HL-60/S4 (cell line): Measurements from ENCODE around the gene ATRN.

Experiments used
- in situ Hi-C: fragments of 300-500 bp; cut with MboI; formaldehyde crosslinking; loops from 2 replicates; pipeline ENCODE4 v1.14.3; 2022; ENCODE audit warnings: low sequenced_read_pairs

Gene ATRN

DNA sequence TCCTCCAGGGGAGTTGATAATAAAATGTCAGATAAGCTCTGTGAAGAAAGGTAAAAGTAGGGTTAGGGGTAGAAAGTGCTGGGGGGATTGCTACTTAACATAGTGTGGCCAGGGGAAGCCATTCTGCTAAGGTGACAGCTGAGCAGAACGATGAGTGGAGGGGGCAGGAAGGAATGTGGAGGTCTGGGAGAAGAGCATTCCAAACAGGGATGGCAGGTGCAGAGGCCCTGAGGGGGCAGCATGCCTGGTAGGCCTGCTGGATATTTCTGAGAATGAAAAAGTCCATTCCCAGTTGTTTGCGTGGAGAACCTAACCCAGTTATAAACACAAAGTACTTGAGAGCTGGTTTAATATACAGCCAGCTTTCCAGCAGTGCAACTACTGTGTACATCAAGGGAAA lies 183.1 kb downstream of the ATRN start:
- in situ Hi-C loops: no loop called here

DNA sequence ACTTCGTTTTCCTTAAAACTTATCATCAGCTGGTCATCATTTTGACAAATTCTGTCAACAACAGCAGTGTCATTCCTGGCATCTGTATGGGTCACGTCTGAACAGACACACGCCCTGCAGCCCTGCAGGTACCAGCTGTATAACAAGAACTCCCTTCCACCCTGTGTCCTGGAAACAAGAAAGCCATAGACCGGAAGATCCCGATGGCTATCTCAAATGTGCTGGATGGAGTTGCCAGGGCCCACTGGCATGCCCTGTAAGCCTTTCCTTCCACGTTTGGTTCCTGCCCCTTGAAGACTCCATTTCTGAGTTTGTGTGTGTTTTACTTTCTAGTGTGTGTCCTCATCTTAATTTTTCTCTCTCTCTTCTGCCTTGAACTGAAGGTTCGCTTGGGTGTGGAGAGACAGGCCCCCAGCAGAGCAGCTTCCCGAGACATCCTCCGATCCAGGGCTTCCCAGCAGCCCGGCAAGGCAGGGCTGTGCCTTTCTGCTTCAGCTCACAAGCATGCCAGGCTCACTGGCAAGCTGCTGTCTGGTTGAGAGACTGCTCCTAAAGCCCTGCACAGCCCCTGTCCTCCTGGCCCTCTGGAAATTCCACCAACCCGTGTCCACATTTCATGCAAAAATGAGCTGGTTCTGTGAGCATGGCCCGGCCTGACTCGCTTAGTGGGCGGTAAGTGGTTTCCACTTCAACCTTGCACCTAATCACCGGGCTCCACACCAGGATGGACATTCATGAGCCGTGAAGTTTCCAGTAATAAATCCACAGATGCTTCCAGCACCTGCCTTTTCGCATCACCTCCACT lies 183.7 kb downstream of the ATRN start:
- in situ Hi-C loops: no loop called here

DNA sequence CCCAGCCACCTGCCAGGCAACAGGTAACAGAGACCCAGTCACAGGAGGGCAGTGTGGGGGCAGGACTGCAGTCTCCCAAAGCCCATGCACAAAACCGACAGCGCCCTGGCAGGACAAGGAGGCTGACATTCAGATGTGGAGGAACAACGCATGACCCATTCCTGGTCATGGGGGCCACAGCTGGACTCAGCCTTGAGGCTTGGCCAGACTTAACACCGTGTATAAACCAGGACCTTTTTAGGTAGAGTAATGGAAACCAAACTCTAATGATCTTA lies 184.2 kb downstream of the ATRN start:
- in situ Hi-C loops: no loop called here

DNA sequence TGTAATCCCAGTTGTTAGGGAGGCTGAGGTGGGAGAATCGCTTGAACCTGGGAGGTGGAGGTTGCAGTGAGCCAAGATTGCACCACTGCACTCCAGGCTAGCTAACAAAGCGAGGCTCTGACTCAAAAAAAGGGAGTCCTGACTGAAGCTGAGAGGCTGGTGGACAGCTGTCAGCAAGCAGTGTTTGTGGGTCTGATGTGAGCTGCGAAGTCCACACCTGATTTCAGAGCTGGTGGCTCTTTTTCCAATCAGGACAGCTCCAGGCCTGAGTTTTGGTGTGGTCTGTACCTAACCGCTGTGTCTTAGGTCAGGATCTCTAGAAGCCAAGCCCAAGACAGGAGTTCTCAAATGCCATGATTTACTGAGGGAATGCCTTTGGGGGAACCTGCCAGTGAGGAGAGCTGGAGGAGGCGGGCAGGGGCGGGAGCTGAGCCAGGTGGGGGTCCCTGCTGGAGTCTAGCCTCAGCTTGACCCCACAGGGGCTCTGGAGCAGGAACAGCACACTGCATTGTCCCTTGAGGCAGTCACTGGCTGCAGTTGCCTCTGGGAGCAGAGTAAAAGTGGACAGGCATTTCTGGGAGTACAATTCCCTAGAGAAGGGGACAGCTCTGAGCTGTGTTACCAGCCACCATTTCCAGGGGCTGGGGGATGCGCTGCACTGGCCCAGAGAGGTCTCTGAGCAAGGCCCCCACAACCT lies 187.3 kb downstream of the ATRN start:
- in situ Hi-C loops: no loop called here

DNA sequence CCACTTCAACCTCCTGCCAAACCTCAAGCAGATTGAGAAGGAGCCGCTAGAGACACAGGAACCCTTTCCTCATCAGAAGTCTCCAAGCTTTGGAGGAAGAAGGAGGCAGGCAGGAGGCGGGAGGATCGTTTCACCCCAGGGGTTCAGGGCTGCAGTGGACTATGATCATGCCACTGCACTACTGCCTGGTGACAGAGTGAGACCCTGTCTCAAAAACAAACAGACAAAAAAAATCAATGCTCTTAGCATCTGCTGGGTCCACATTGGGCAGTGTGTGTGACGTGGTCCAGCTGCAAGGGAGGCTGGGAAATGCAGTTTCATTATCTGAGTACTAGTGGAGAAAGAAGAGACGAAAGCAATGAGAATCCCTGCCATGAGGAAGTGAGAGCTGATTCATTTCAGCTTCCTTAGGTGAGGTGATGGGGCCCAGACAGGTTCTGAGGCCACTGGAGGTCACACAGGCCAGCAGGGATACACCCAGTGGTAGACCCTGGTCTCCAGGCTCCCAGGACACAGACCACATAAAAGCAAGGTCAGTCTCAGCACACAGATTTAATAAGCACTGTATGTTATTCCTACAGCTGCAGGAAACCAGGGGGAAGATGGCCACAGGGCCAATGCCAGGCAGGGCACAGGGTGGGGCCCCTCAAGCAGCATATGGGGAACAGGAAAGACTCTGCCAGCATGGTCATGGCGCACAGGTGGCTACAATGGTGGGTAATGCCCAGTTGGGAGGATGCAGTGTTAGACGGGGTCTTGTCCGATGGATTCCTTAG lies 188.1 kb downstream of the ATRN start:
- in situ Hi-C loops: no loop called here

DNA sequence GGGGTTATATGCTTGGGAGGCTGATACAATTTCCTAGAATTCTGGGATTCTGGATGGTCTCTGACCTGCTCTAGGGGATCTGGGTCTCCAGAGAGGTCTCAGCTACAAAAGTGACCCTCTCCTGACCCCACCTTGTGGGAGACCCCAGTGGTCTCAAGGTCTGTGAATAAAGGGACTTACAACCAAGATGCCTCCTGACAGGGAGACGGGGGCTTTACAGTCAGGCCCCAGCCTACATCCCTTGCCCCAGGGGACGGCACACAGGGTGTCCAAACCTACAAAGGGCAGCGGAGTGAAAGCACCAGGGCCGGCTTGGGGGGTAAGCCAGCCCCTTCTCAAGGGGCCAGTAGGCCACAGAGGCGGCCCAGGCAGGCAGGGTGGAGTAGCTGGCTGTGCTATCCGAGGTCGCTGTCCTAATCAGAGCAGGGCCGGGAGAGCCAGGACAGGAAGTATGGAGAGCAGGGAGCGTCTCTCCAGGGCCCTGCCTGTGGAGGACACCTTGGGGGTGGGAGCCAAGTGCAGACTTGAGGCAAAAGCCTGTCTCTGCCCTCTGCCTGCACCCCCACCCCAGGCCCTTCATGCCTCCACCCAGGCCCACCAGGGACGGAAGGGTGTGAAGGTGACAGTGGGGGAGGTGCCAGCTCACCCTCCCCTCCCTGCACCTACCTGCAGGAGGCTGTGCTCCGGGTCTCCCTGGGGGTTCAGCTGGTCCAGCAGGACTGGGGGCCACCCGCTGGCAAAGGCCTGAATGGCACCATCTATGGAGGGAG lies 188.9 kb downstream of the ATRN start:
- in situ Hi-C loops: no loop called here

DNA sequence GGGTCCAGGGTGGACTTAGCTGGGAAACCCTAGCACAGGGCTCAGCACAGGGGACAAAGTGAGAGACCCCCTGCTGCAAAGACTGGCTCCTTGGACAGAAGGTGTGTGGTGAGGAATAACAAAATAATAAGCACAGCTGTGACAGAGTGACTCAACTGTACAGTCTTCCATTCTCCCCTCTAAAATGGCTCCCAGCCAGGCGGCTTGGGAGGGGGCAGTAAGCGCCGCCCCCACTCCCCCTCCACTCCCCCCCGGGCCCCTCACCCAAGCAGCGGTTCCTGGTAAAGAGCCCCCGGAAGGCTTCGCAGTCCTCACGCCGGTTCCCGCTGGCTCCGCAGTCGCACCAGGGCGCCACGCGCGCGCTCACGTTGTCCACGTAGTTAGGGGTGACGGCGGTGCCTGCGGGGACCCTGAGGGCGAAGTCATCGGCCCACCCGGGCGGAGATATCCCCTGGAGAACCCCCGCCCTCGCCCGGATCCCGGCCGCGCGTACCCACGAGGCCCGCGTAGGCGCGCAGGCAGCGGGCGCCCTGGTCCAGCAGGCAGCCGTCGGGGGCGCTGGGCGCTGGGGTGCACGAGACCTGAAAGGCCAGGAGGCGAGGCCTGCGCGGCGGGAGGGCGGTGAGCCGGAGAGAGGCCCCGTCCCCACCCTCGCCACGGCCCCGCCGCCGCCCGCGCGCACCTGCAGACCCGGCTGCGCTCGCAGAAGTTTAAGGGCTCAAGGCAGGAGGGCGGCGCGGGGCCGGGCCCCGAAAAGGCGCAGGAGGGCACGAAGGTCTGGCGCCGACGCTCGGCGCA lies 189.6 kb downstream of the ATRN start:
- in situ Hi-C loops: no loop called here

DNA sequence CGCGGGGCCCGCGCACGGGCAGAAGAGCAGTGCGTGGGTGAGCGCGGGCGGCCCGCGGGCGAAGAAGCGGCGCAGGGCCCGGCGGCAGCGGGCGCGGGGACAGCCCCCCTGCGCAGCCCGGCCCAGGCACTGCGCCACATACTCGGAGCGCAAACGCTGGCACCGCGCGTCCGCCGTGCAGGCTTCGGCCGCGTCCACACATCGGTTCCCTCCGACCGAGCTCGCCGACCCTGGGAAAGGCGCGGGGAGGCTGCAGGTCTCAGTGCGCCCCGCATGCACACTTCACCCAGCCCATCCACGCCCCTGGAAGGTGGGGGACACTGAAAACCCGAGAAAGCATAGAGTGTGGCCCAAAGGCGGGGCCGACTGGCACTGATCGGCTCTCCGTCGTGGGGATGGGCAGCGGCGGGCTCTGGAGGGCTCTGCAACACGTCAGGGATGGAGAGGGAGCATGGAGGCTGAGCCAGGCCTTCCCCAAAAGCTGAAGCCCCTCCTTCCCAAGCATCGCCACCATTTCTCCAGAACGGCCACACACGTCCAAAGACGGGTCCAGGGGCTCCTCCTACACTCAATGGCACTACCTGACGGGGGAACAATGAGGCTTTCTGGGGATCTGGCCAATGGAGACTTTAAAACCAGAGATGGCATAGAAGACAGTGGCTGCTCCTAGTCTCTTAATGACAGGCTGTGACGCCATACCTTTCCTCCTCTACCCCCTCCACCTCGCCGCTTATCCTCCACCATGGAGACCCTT lies 190.4 kb downstream of the ATRN start:
- in situ Hi-C loops: no loop called here

DNA sequence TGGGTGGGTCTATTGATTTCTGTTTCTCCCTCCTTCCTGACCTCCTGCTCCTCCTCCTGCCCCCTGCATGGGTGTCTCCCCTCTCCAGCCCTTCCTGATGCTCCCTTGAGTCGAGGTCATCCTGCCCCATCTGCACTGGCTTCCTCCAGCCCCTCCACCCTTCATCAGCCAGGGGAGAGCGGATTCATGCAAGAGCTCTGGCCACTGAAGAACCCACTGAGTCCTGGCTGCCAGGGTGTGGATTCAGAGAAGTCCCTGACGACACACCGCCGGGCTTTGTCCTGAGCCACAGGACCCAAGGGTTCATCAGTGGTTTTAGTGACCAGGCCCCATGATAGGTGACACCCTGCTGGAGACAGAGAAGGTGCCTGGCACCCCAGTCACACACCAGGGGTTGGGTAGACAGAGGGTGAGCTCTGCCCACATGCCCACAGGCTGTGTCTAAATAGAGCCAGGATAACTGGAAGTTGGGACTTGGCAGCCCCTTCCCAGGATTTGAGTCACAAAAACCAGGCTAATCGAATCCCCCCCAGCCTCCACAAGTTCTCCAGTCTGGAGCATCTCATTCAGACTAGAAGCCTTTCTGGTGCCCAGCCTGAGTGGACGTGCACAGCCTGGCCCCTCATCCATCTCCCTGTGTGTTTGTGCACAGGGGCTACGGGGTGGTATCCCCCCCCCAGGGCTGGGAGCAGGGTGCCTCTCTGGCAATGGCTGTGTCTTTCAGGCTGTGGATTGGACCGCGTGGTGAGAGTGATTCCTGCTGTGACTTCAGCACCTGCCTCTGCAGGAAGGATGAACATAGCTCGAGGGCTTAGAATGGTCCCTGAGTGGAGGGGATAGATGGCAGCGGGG lies 191.2 kb downstream of the ATRN start:
- in situ Hi-C loops: no loop called here

DNA sequence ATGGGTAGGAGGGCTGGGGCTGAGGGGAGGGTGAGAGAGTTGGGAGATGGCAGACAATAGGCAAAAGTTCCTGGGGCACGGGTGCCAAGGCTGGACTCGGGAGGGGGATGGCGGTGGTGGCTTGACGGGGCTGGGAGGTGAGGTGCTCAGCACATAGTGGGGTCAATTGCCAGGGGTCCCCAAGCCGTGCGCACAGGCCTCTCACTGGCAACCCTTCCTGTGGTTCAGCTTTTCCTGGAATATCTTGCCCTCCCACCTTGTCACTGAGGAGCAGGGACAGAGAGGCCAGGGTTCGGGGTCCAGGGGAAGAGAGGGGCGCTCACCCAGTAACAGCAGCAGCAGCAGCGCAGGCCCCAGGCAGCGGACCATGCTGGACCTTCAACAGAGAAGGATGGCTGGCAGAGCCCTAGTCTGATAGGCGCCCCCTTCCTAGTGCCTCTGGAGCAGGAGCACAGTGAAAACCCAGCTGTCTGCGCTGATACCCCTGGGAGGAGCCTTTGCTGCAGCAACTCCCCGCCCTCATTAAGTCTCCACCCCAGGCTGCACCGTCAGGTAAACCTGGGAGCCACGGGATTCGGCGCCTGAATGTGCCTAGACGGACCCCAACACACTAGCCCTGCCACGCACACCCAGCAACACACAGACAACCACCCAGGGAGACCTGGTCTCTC lies 192.3 kb downstream of the ATRN start, which contains the start of gene GFRA4:
TSS of gene GFRA4 (minus strand) at position 369 of the 671 bp plus-strand sequence. CDS start at position 369, 0 bp downstream.
- in situ Hi-C loops: no loop called here

DNA sequence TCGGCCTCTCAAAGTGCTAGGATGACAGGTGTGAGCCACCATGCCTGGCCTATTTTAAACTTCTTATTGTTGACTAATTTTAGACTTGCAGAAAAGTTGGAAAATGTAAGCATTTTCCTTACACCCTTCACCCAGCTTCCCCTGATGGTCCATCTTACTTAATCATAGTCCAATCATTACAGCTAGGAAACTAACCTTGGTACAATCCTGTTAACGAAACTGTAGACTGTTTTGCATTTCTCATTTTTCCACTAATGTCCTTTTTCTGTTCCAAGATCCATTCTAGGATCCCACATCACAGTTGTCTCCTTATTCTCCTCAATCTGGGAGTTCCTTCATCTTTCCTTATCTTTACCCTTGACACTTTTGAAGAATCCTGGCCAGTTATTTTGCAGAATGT lies 193.0 kb downstream of the ATRN start:
- in situ Hi-C loops: no loop called here

DNA sequence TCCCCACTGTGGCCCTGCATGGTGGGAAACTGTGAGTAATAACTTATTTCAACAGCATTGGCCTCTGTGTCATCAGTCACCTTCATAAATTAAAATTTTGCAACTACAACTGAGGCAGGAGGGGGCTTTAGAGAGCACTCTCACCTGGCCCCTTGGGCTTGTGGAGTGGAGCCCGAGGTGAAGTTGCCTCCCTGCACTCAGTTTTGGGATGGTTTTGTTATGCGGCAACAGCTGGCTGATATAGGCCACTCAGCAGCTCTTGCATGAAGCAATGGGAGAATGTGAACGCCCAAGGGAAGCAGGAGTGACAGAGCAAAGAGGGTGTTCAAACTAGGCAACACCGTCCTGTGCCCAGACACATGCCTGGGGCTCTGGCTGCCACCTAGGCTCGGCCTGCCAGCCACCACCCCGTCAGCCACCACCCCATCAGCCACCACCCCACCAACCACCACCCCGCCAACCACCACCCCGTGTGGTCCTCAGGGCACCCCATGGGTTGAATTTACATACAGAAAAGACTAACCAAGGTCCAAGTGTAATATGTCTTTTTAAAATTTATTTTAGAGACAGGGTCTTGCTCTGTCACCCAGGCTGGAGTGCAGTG lies 196.7 kb downstream of the ATRN start:
- in situ Hi-C loops: no loop called here

DNA sequence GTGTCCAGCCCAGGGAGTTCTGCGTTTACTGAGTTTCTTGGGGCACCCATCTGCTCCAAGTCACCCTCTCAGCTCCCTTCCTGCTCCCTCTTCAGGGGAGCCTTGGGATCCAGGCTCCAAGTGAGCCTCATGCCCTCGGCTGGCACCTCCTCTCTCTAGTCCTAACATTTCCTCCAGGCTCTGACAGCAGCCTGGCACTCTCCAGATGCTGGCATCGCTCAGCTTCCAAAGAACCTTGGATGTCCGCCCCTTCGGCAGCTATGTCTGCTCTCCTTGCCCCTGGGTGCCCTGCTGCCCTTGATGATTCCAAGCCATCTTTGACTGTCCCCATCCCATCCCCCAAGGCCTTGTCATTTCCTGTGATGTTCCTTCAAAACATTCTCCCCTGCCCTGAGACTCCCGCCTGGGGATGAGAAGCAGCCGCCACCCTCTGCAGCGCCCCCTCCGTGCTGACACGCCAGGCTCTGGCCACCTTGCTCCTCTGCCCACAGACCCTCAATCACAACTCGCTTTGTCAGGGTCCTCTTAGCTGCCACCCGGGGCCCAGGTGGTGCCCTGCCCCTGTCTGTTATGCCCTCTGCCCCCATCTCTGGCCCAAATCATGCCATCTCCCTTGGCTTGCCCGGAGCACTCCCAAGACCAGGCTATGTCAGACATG lies 199.0 kb downstream of the ATRN start:
- in situ Hi-C loops: no loop called here

DNA sequence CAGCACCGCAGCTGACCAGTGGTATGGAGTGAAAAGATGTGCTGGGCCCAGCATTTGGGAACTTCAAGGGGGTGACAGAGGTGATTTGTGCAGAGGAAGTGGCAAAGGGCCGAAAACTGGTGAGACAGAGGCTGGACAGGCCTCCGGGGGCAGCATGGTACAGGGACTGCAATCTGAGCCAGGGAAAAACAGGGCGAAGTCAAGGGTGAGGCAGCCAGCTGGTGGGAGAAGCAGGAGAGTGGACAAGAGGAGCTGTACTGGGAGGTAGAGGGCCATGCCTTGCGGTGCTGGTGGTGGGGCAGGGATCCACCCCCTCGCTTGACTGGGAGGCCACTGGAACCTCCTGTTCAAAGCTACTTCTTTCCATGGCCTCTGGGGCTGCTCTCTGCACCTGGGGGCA lies 199.7 kb downstream of the ATRN start:
- in situ Hi-C loops: no loop called here

DNA sequence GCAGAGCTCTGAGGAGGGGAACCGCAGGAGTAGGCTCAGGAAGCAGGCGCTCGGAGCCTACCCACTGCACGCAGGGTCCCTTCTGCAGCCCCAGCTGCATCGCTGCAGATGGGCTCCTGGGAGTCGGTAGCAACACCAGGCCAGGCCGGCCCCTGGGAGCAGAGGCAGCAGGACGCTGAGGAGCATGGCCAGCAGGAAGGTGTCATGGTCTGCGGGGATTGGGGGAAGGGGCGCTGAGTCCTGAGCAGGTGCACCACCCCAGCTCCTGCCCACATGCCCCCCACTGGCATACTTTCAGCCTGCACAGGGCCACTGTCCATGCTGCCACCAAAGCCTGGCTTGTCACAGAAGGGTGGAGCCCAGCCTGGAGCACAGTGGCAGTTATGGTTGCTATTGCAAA lies 200.1 kb downstream of the ATRN start:
- in situ Hi-C loops: no loop called here

DNA sequence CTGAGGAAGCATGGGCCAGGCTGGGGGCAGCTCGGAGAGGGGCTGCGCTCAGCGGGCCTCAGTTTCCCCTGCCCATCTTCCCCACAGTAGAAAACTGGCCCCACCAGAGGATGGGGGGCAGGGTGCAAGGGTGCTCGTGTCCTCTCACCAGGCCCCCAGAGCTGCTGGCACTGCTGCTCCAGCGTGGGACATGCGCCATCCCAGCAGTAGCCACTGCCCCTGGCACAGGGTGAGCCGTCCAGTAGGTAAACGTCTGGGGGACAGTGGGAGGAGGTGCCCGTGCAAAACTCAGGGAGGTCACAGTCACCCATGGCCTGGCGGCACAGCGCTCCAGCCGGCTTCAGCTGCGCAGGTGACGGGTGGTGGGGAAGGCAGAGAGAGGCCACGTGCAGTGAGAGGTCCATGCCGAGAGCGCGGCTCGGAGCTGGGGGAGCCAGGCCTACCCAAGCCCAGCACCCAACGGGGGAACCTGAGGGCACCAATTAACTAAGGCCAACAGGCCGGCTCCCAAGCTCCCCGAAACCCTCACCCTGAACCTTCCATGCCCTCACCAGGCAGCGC lies 201.2 kb downstream of the ATRN start:
- in situ Hi-C loops: no loop called here
